Gastrocnemius medialis (tissue), 4 donors: ENCODE measurements around the gene BCOR.

Experiments
- POLR2A ChIP-seq, 2 donors: fragments of 450-650 bp; IDR thresholded peaks; one replicate each; pipeline ENCODE4 v1.6.1; 2017; ENCODE audit warnings: antibody characterized with exemption in 2 of 2, mild to moderate bottlenecking in 2 of 2, moderate library complexity in 2 of 2
- TF ChIP-seq, protein P1 (sequence below), 5 experiments: fragments of 450-650 bp in 3 of 5; fragments of 200-600 bp in 2 of 5; sonication (generic) in 2 of 5; IDR thresholded peaks in 4 of 5; conservative IDR thresholded peaks in 1 of 5; 1 replicate in 4 of 5; 2 replicates in 1 of 5; pipeline ENCODE4 v1.5.1; 2016 to 2019; ENCODE audit warnings: antibody characterized with exemption in 5 of 5, mild to moderate bottlenecking in 3 of 5, moderate library complexity in 3 of 5

DNA sequence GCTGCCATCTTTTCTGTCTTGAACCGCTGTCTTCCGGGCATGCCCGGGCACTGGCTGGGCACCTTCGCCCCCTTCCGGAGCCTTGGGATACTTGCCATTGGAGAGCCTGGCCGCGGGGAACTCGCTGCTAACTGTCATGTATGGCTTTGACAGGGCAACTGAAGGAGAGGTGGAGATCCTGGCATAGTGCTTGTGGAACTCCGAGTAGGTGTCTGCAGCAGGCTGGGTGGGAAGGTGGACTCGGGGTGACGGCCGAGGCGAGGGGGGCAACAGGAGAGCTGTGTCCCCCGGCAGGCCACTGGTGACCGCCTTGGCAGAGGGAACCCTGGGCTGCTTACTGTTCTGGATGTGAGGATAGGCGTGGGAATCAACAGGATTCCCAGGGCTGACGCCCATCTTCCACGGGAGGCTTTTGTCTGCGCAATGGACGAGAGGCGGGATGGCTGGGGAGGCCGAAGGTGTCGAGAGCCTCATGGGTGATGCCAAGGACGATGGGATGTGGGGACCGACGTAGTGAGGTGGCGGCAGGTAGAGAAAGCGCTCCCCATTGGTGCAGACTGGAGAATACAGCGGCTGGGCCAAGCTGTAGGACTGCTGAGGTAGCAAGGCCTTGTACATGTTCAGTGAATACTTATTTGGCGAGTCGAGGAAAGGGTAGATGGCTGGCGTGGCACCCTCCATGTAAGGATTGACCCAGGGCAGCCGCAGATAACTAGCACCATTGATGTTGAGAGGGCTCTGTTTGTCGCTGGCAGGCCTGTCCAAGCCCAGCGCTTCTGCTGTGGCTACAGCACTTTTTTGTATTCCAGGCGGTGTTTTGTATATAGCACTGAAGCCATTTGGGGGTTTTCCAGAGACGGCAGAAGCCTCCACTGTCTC lies 23.4 kb downstream of the BCOR start:
- TF ChIP-seq, protein P1, sequence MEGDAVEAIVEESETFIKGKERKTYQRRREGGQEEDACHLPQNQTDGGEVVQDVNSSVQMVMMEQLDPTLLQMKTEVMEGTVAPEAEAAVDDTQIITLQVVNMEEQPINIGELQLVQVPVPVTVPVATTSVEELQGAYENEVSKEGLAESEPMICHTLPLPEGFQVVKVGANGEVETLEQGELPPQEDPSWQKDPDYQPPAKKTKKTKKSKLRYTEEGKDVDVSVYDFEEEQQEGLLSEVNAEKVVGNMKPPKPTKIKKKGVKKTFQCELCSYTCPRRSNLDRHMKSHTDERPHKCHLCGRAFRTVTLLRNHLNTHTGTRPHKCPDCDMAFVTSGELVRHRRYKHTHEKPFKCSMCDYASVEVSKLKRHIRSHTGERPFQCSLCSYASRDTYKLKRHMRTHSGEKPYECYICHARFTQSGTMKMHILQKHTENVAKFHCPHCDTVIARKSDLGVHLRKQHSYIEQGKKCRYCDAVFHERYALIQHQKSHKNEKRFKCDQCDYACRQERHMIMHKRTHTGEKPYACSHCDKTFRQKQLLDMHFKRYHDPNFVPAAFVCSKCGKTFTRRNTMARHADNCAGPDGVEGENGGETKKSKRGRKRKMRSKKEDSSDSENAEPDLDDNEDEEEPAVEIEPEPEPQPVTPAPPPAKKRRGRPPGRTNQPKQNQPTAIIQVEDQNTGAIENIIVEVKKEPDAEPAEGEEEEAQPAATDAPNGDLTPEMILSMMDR (IDR thresholded peaks at IDR 0.05 in 4 of 5, conservative IDR thresholded peaks at IDR 0.05 in 1 of 5): no peak
- no peak for TF ChIP-seq POLR2A (IDR thresholded peaks at IDR 0.05)
